ENCODE data around the gene CCDC57.
A peak's percentile ranks its signal among the peaks of the same experiment; 100 is the strongest.

The CCDC57 gene

GRCh38 chr17:82101301-82101715, 111.3 kb downstream of the CCDC57 start:
- peaks cover 28% of the 10 kb centered on the region for H3K79me2 ChIP-seq (ENCODE audit: insufficient read depth, low read depth)
- no peak overlapping the region for H2AFZ ChIP-seq (ENCODE audit: low read depth)
- H3K9ac ChIP-seq = no peak overlapping the region
- no peak overlapping the region for H3K27ac ChIP-seq
- H3K27me3 ChIP-seq (ENCODE audit: insufficient read depth, low read depth) = no peaks in the 10 kb centered on the region
- H3K36me3 ChIP-seq (ENCODE audit: insufficient read depth) = no peaks in the 10 kb centered on the region; the same call in 1 of the 2 replicates
- H3K4me2 ChIP-seq = no peak overlapping the region
- TF ChIP-seq CTCF (conservative IDR thresholded peaks at IDR 0.05; ENCODE audit: low read depth, low read length) = no peak
- no peak overlapping the region for H3K4me3 ChIP-seq (IDR thresholded peaks at IDR 0.05; ENCODE audit: insufficient read depth, low read depth, low read length)
- H4K20me1 ChIP-seq (ENCODE audit: insufficient read depth) = peaks cover 4% of the 10 kb centered on the region; the same call in 1 of the 2 replicates
- peaks cover 20% of the 10 kb centered on the region for H3K4me1 ChIP-seq (ENCODE audit: low read depth, poor library complexity, severe bottlenecking)

GRCh38 chr17:82100502-82101298, 111.9 kb downstream of the CCDC57 start:
- H4K20me1 ChIP-seq (ENCODE audit: insufficient read depth) = peaks cover 8% of the 10 kb centered on the region; the same call in 1 of the 2 replicates
- no peak overlapping the region for H3K4me3 ChIP-seq (IDR thresholded peaks at IDR 0.05; ENCODE audit: insufficient read depth, low read depth, low read length)
- H3K27ac ChIP-seq = no peak overlapping the region
- H3K36me3 ChIP-seq (ENCODE audit: insufficient read depth) = no peaks in the 10 kb centered on the region; the same call in 1 of the 2 replicates
- no peak overlapping the region for H2AFZ ChIP-seq (ENCODE audit: low read depth)
- H3K27me3 ChIP-seq (ENCODE audit: insufficient read depth, low read depth) = no peaks in the 10 kb centered on the region
- peaks cover 34% of the 10 kb centered on the region for H3K79me2 ChIP-seq (ENCODE audit: insufficient read depth, low read depth)
- peaks cover 22% of the 10 kb centered on the region for H3K4me1 ChIP-seq (ENCODE audit: low read depth, poor library complexity, severe bottlenecking)
- no peak overlapping the region for H3K9ac ChIP-seq
- no peak for TF ChIP-seq CTCF (conservative IDR thresholded peaks at IDR 0.05; ENCODE audit: low read depth, low read length)
- no peak overlapping the region; the same call in 1 of the 2 replicates for H3K4me2 ChIP-seq

GRCh38 chr17:82098939-82099763, 113.5 kb downstream of the CCDC57 start:
- Histone ChIP-seq H3K4me3 (IDR thresholded peaks at IDR 0.05; ENCODE audit: insufficient read depth, low read depth, low read length) (no peak overlapping the region), H3K79me2 (ENCODE audit: insufficient read depth, low read depth) (peaks cover 42% of the 10 kb centered on the region), H4K20me1 (ENCODE audit: insufficient read depth) (peaks cover 13% of the 10 kb centered on the region; the same call in 1 of the 2 replicates), H3K4me2 (peak overlapping the region; percentile 97), H3K27me3 (ENCODE audit: insufficient read depth, low read depth) (no peaks in the 10 kb centered on the region), H3K27ac (peak overlapping the region; percentile 94), H3K9ac (peak overlapping the region; percentile 96), H3K4me1 (ENCODE audit: low read depth, poor library complexity, severe bottlenecking) (peaks cover 27% of the 10 kb centered on the region), H3K36me3 (ENCODE audit: insufficient read depth) (peaks cover 5% of the 10 kb centered on the region; the same call in 1 of the 2 replicates), H2AFZ (ENCODE audit: low read depth) (peak overlapping the region; percentile 53; the same call in 1 of the 2 replicates)
- TF ChIP-seq CTCF (conservative IDR thresholded peaks at IDR 0.05; ENCODE audit: low read depth, low read length) = no peak

- H4K20me1 ChIP-seq (ENCODE audit: insufficient read depth) = peaks cover 13% of the 10 kb centered on the region; the same call in 1 of the 2 replicates
- no peak within 1 kb of the TSS for H3K4me3 ChIP-seq (IDR thresholded peaks at IDR 0.05; ENCODE audit: insufficient read depth, low read depth, low read length)
- H3K4me2 ChIP-seq = peak within 1 kb of the TSS; percentile 97
- H3K27me3 ChIP-seq (ENCODE audit: insufficient read depth, low read depth) = no peaks in the 10 kb centered on the region
- H2AFZ ChIP-seq (ENCODE audit: low read depth) = peak within 1 kb of the TSS; percentile 53
- H3K9ac ChIP-seq = peak within 1 kb of the TSS; percentile 96
- TF ChIP-seq CTCF (conservative IDR thresholded peaks at IDR 0.05; ENCODE audit: low read depth, low read length) = no peak; the same call in 1 of the 2 replicates
- peaks cover 7% of the 10 kb centered on the region; the same call in 1 of the 2 replicates for H3K36me3 ChIP-seq (ENCODE audit: insufficient read depth)
- H3K4me1 ChIP-seq (ENCODE audit: low read depth, poor library complexity, severe bottlenecking) = peaks cover 27% of the 10 kb centered on the region
- peaks cover 45% of the 10 kb centered on the region for H3K79me2 ChIP-seq (ENCODE audit: insufficient read depth, low read depth)
- H3K27ac ChIP-seq = peak within 1 kb of the TSS; percentile 94
These were observed 114.3 kb downstream of the CCDC57 start, which contains the start of gene FASN for GRCh38 chr17:82098169-82098938. Gene FASN (minus strand): TSS chr17:82098236. CDS start chr17:82096445, 1,791 bp downstream.
